ENCODE results near the gene CBLC.

The CBLC gene

GRCh38 chr19:44803442-44804428 is 26.0 kb downstream of the CBLC start:
- H3K4me3 ChIP-seq (ENCODE audit: low read length), result no peak overlapping the region
- no peak for DNase-seq (ENCODE audit: low read depth)
- TF ChIP-seq CTCF (conservative IDR thresholded peaks at IDR 0.05; ENCODE audit: low read length), result no peak

- DNase-seq (ENCODE audit: low read depth), result no peak
- H3K4me3 ChIP-seq (ENCODE audit: low read length), result no peak overlapping the region
- TF ChIP-seq CTCF (conservative IDR thresholded peaks at IDR 0.05; ENCODE audit: low read length), result no peak
These were observed 28.6 kb downstream of the CBLC start for GRCh38 chr19:44806291-44806690.

GRCh38 chr19:44807162-44807561 is 29.5 kb downstream of the CBLC start:
- no peak for DNase-seq (ENCODE audit: low read depth)
- H3K4me3 ChIP-seq (ENCODE audit: low read length), result no peak overlapping the region
- no peak for TF ChIP-seq CTCF (conservative IDR thresholded peaks at IDR 0.05; ENCODE audit: low read length)

GRCh38 chr19:44807652-44808462 is 30.2 kb downstream of the CBLC start:
- no peak overlapping the region for H3K4me3 ChIP-seq (ENCODE audit: low read length)
- DNase-seq (ENCODE audit: low read depth), result peak; percentile 25
- peak; percentile 44 for TF ChIP-seq CTCF (conservative IDR thresholded peaks at IDR 0.05; ENCODE audit: low read length)

GRCh38 chr19:44808463-44809371 is 31.0 kb downstream of the CBLC start, which contains the start of gene BCAM:
TSS of gene BCAM (plus strand) at chr19:44809103. CDS start at chr19:44809125, 22 bp downstream.
- peak within 1 kb of the TSS; percentile 50 for H3K4me3 ChIP-seq (ENCODE audit: low read length)
- TF ChIP-seq CTCF (conservative IDR thresholded peaks at IDR 0.05; ENCODE audit: low read length), result no peak
- peak; percentile 41 for DNase-seq (ENCODE audit: low read depth)

GRCh38 chr19:44809577-44810233 is 32.0 kb downstream of the CBLC start:
- no peak for DNase-seq (ENCODE audit: low read depth)
- H3K4me3 ChIP-seq (ENCODE audit: low read length), result peak overlapping the region; percentile 50
- TF ChIP-seq CTCF (conservative IDR thresholded peaks at IDR 0.05; ENCODE audit: low read length), result no peak
